ENCODE measurements around the gene ZMYND15.
A peak's percentile ranks its signal among the peaks of the same experiment; 100 is the strongest.
"Not testable (repeated sequence)": the region's sequence is repeated elsewhere in the genome, so short reads cannot be mapped to it uniquely, and the experiment has no call there.

Gene ZMYND15, protein sequence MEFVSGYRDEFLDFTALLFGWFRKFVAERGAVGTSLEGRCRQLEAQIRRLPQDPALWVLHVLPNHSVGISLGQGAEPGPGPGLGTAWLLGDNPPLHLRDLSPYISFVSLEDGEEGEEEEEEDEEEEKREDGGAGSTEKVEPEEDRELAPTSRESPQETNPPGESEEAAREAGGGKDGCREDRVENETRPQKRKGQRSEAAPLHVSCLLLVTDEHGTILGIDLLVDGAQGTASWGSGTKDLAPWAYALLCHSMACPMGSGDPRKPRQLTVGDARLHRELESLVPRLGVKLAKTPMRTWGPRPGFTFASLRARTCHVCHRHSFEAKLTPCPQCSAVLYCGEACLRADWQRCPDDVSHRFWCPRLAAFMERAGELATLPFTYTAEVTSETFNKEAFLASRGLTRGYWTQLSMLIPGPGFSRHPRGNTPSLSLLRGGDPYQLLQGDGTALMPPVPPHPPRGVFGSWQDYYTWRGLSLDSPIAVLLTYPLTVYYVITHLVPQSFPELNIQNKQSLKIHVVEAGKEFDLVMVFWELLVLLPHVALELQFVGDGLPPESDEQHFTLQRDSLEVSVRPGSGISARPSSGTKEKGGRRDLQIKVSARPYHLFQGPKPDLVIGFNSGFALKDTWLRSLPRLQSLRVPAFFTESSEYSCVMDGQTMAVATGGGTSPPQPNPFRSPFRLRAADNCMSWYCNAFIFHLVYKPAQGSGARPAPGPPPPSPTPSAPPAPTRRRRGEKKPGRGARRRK

DNA sequence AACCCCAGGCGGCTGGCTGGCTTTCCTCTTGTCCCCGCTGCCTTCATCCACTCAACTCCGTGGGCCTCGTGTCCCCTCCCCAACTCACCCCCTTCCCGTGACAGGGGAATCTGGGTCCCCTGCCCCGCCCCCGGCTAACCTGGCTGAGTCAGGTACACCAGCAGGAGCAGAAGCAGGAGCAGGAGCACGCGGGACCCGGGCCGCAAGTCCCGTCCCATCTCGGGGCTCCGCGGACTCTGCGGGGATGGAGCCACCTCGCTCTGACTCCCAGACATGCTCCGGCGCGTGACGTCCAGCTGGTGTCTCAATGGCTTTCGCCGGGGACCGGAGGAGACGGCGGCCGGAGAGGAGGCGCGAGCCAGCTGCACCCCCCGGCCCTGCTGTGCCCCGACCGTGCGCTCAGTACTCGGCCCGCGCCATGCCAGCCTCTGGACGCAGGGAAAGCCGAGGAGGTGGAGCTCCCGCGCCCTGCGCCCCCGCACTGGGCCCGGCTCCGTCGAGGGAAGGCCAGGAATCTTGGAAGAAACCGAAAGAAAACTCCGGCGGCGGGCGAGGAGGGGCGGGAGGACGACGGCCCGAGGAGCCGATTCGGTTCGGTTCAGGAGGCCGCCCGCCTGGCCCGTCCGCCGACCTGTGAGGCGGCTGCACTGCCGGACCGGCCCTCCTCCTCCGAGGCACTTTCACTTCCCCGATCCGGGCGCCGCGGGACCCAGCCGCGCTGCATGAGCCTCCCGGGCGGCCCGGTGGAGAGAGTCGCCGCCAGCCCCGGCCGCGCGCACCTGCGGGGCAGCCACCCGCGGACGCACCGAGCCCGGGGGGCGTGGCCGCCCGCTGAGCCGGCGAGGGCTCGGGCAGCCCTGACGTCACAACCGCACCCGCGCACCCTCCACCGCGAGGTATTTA is at the start of gene ZMYND15, which contains the start of gene CXCL16:
TSS of gene ZMYND15 (plus strand) at position 712 of the 903 bp plus-strand sequence. CDS start 716 bp downstream, outside the sequence.
TSS of gene CXCL16 (minus strand) at position 807 of the 903 bp plus-strand sequence. CDS start at position 218, 589 bp downstream.
- Histone ChIP-seq H3K27ac (ENCODE audit: low read length) (peak within 1 kb of the TSS; percentile 67), H3K27me3 (ENCODE audit: low read depth, low read length) (no peaks in the 10 kb centered on the region), H3K4me1 (ENCODE audit: control insufficient read depth in 1 of 2, insufficient read depth in 2 of 2, low read length in 2 of 2) (peaks cover 0 to 6% of the 10 kb centered on the region in 2 donors), H3K9me3 (ENCODE audit: control insufficient read depth in 1 of 2, low read length in 2 of 2) (no peaks in the 10 kb centered on the region), H3K36me3 (ENCODE audit: control insufficient read depth in 1 of 2, insufficient read depth in 2 of 2, low read length in 2 of 2) (no peaks in the 10 kb centered on the region), H3K4me3 (ENCODE audit: low read depth in 1 of 2, low read length in 2 of 2) (peak within 1 kb of the TSS; percentile 71 to 90)

DNA sequence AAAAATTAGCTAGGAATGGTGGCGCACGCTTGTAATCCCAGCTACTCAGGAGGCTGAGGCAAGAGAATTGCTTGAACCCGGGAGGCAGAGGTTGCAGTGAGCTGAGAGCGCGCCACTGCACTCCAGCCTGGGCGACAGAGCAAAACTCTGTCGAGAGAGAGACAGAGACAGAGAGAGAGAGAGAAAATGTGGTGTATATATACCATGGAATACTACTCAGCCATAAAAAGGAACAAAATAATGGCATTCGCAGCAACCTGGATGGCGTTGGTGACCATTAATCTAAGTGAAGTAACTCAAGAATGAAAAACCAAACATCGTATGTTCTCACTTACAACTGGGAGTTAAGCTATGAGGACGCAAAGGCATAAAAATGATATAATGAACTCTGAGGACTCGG is 49.8 kb upstream of the ZMYND15 start:
- H3K4me1 ChIP-seq (ENCODE audit: control insufficient read depth in 1 of 2, insufficient read depth in 2 of 2, low read length in 2 of 2); H3K4me3 ChIP-seq (ENCODE audit: low read depth in 1 of 2, low read length in 2 of 2); H3K27me3 ChIP-seq (ENCODE audit: low read depth, low read length); H3K27ac ChIP-seq (ENCODE audit: low read length); H3K9me3 ChIP-seq (ENCODE audit: control insufficient read depth in 1 of 2, low read length in 2 of 2): not testable (repeated sequence)
- peaks cover 4 to 10% of the 10 kb centered on the region in 2 donors for H3K36me3 ChIP-seq (ENCODE audit: control insufficient read depth in 1 of 2, insufficient read depth in 2 of 2, low read length in 2 of 2)

DNA sequence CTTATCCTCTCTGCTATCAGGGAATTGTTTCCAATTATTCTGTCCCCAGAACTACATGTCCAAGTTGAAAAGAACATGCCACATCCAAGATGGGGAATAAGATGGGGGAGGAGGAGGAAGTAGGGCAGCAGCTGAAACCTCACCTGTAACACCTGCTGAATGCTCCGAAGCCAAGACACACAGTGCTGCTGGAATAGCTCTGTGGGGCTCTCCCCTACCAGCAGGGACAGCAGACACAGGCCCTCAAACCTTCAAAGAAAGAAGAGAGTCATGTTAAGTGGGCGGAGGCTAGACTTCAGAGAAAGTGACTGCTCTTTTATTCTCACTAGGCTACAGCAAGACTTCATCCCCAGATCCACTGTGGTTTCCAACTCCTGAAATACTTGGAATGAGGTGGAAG is 48.9 kb upstream of the ZMYND15 start:
- Histone ChIP-seq H3K9me3 (ENCODE audit: control insufficient read depth in 1 of 2, low read length in 2 of 2) (no peaks in the 10 kb centered on the region), H3K27me3 (ENCODE audit: low read depth, low read length) (no peaks in the 10 kb centered on the region), H3K4me3 (ENCODE audit: low read depth in 1 of 2, low read length in 2 of 2) (no peak overlapping the region), H3K4me1 (ENCODE audit: control insufficient read depth in 1 of 2, insufficient read depth in 2 of 2, low read length in 2 of 2) (peaks cover 0 to 7% of the 10 kb centered on the region in 2 donors), H3K36me3 (ENCODE audit: control insufficient read depth in 1 of 2, insufficient read depth in 2 of 2, low read length in 2 of 2) (peaks cover 4 to 10% of the 10 kb centered on the region in 2 donors), H3K27ac (ENCODE audit: low read length) (no peak overlapping the region)

DNA sequence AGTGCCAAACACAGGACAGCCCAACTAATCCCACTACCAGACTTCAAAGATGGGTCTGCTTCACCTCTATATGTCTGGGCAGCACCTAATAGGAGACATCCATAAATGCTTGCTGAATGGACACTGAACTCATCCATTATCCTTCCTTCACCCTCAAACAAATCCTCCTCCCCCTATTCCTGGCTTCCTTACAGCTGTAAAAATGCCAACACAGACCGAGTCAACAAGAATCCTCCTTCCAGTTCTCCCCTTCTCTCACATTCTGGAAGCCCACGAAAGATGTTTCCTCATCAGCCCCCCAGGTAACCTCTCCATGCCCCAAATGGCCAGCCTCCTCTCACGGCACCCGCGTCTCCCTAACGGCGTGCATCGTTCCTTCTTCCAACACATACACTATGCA is 47.9 kb upstream of the ZMYND15 start:
- no peak overlapping the region for H3K4me3 ChIP-seq (ENCODE audit: low read depth in 1 of 2, low read length in 2 of 2)
- no peaks in the 10 kb centered on the region for H3K27me3 ChIP-seq (ENCODE audit: low read depth, low read length)
- peaks cover 0 to 7% of the 10 kb centered on the region in 2 donors for H3K4me1 ChIP-seq (ENCODE audit: control insufficient read depth in 1 of 2, insufficient read depth in 2 of 2, low read length in 2 of 2)
- no peaks in the 10 kb centered on the region for H3K9me3 ChIP-seq (ENCODE audit: control insufficient read depth in 1 of 2, low read length in 2 of 2)
- peaks cover 5 to 8% of the 10 kb centered on the region in 2 donors for H3K36me3 ChIP-seq (ENCODE audit: control insufficient read depth in 1 of 2, insufficient read depth in 2 of 2, low read length in 2 of 2)
- no peak overlapping the region for H3K27ac ChIP-seq (ENCODE audit: low read length)

DNA sequence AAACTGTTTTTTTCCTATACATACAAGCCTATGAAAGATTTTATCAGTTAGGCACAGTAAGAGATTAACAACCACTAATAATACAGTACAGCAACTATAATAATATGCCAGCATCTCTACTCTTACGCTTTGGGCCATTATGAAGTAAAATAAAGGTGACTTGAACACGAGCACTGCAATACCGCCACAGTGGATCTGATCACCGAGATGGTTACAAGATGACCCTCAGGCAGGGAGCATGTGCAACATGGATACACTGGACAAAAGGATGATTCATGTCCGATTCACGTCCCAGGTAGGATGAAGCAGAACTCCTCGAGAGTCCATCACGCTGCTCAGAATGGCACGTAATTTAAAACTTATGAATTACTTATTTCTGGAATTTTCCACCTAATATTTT is 46.2 kb upstream of the ZMYND15 start:
- H3K4me3 ChIP-seq (ENCODE audit: low read depth in 1 of 2, low read length in 2 of 2) = no peak overlapping the region
- no peaks in the 10 kb centered on the region for H3K9me3 ChIP-seq (ENCODE audit: control insufficient read depth in 1 of 2, low read length in 2 of 2)
- no peak overlapping the region for H3K27ac ChIP-seq (ENCODE audit: low read length)
- H3K27me3 ChIP-seq (ENCODE audit: low read depth, low read length) = no peaks in the 10 kb centered on the region
- H3K4me1 ChIP-seq (ENCODE audit: control insufficient read depth in 1 of 2, insufficient read depth in 2 of 2, low read length in 2 of 2) = peaks cover 0 to 7% of the 10 kb centered on the region in 2 donors
- peaks cover 11% of the 10 kb centered on the region in 2 donors for H3K36me3 ChIP-seq (ENCODE audit: control insufficient read depth in 1 of 2, insufficient read depth in 2 of 2, low read length in 2 of 2)

DNA sequence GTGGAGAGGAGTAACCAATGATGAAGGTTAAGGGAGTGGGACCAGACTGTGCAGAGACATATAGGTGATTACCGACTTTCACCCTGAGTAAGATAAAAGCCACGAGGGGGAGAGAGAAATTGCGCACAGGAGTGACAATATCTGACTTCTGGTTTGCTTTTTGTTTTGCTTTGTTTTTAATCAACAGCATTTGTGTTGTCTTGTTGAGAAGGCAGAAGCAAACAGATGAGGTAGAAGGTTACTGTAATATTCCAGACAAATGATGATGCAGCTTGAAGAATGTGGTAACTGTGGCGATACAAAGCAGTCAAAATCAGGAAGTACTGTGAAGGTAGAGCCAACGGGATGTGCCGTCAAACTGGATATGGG is 43.2 kb upstream of the ZMYND15 start:
- H3K4me1 ChIP-seq (ENCODE audit: control insufficient read depth in 1 of 2, insufficient read depth in 2 of 2, low read length in 2 of 2) = peaks cover 0 to 5% of the 10 kb centered on the region in 2 donors
- no peaks in the 10 kb centered on the region for H3K27me3 ChIP-seq (ENCODE audit: low read depth, low read length)
- H3K9me3 ChIP-seq (ENCODE audit: control insufficient read depth in 1 of 2, low read length in 2 of 2) = no peaks in the 10 kb centered on the region
- H3K36me3 ChIP-seq (ENCODE audit: control insufficient read depth in 1 of 2, insufficient read depth in 2 of 2, low read length in 2 of 2) = peaks cover 5 to 7% of the 10 kb centered on the region in 2 donors
- peak overlapping the region; percentile 46 for H3K27ac ChIP-seq (ENCODE audit: low read length)
- H3K4me3 ChIP-seq (ENCODE audit: low read depth in 1 of 2, low read length in 2 of 2) = no peak overlapping the region

DNA sequence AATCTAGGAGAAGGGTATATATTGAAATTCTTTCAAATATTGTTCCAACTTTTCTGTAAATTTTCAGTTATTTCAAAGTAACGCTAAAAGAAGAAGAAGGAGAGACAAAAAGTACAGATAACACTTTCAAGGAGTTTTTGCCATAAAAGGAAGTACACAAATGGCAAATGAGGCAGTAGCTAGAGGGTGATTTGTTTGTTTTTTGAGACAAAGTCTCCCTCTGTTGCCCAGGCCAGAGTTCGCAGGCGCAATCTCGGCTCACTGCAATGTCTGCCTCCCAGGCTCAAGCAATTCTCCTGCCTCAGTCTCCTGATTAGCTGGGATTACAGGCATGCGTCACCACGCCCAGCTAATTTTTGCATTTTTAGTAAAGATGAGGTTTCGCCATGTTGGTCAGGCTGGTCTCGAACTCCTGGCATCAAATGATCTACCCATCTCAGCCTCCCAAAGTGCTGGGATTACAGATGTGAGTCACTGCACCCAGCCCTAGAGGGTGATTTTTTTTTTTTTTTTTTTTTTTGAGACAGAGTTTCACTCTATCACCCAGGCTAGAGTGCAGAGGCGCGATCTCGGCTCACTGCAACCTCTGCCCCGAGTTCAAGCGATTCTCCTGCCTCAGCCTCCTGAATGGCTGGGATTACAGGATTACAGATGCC is 40.1 kb upstream of the ZMYND15 start:
- H3K27me3 ChIP-seq (ENCODE audit: low read depth, low read length); H3K36me3 ChIP-seq (ENCODE audit: control insufficient read depth in 1 of 2, insufficient read depth in 2 of 2, low read length in 2 of 2); H3K9me3 ChIP-seq (ENCODE audit: control insufficient read depth in 1 of 2, low read length in 2 of 2); H3K4me3 ChIP-seq (ENCODE audit: low read depth in 1 of 2, low read length in 2 of 2); H3K27ac ChIP-seq (ENCODE audit: low read length): not testable (repeated sequence)
- peaks cover 0 to 16% of the 10 kb centered on the region in 2 donors for H3K4me1 ChIP-seq (ENCODE audit: control insufficient read depth in 1 of 2, insufficient read depth in 2 of 2, low read length in 2 of 2)

DNA sequence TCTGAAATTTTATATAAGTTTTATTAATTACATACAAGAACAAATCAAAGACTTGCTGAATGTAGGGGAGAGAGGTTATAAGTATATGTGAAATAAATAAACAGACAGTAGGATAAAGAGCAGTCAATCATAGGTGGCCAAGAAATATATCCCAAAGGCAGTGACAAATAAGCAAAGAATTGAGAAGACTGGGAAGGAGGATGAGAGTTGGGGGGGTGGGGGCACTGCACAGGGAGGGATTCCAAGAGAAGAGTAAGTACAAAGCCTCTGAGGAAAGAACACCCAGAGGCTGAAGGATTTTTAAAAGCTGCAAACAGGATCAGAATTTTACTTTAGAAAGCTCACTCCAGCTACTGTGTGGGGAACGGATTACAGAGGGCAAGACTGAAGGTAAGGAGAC is 38.5 kb upstream of the ZMYND15 start:
- H3K27me3 ChIP-seq (ENCODE audit: low read depth, low read length) = no peaks in the 10 kb centered on the region
- peaks cover 5 to 7% of the 10 kb centered on the region in 2 donors for H3K36me3 ChIP-seq (ENCODE audit: control insufficient read depth in 1 of 2, insufficient read depth in 2 of 2, low read length in 2 of 2)
- no peak overlapping the region for H3K4me3 ChIP-seq (ENCODE audit: low read depth in 1 of 2, low read length in 2 of 2)
- peaks cover 0 to 16% of the 10 kb centered on the region in 2 donors for H3K4me1 ChIP-seq (ENCODE audit: control insufficient read depth in 1 of 2, insufficient read depth in 2 of 2, low read length in 2 of 2)
- no peak overlapping the region for H3K27ac ChIP-seq (ENCODE audit: low read length)
- no peaks in the 10 kb centered on the region for H3K9me3 ChIP-seq (ENCODE audit: control insufficient read depth in 1 of 2, low read length in 2 of 2)

DNA sequence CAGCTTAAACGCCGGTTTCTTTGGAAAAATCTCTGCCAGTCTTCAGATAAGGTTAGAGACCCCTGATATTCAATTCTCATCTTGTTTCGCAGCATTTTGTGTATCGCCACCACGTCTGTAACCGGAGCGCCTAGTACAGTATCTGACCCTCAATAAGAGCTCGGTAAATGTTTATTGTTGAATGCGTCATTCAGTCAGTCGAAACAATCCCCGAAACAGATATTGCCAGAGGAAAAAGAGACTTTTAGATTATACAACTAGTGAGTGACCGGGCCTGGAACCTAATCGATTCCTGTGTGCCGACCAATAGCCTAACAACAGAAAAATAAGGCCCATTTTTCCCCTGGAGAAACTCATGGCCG is 36.3 kb upstream of the ZMYND15 start:
- Histone ChIP-seq H3K27me3 (ENCODE audit: low read depth, low read length) (no peaks in the 10 kb centered on the region), H3K9me3 (ENCODE audit: control insufficient read depth in 1 of 2, low read length in 2 of 2) (no peaks in the 10 kb centered on the region), H3K4me3 (ENCODE audit: low read depth in 1 of 2, low read length in 2 of 2) (peak overlapping the region; percentile 92 to 97), H3K4me1 (ENCODE audit: control insufficient read depth in 1 of 2, insufficient read depth in 2 of 2, low read length in 2 of 2) (peaks cover 0 to 16% of the 10 kb centered on the region in 2 donors), H3K36me3 (ENCODE audit: control insufficient read depth in 1 of 2, insufficient read depth in 2 of 2, low read length in 2 of 2) (no peaks in the 10 kb centered on the region), H3K27ac (ENCODE audit: low read length) (peak overlapping the region; percentile 63)

DNA sequence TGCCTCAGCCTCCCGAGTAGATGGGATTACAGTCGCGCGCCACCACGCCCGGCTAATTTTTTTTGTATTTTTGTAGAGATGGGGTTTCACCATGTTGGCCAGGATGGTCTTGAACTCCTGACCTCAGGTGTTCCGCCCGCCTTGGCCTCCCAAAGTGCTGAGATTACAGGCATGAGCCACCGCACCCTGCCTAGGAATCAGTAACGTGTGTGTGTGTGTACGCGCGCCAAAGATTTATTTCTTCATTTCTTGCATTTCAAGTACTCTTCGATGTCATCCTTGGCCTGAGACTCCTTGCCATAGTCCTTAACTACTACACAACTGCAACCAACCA is 35.1 kb upstream of the ZMYND15 start:
- peak overlapping the region; percentile 92 to 97 for H3K4me3 ChIP-seq (ENCODE audit: low read depth in 1 of 2, low read length in 2 of 2)
- not testable (repeated sequence) for H3K9me3 ChIP-seq (ENCODE audit: control insufficient read depth in 1 of 2, low read length in 2 of 2); H3K27me3 ChIP-seq (ENCODE audit: low read depth, low read length); H3K36me3 ChIP-seq (ENCODE audit: control insufficient read depth in 1 of 2, insufficient read depth in 2 of 2, low read length in 2 of 2); H3K27ac ChIP-seq (ENCODE audit: low read length)
- H3K4me1 ChIP-seq (ENCODE audit: control insufficient read depth in 1 of 2, insufficient read depth in 2 of 2, low read length in 2 of 2) = peaks cover 0 to 17% of the 10 kb centered on the region in 2 donors

Data from muscle layer of duodenum (tissue), 2 donors.